GM18873 (cell line): ENCODE measurements around the gene SLC28A3.

Experiments used
- ATAC-seq: cut with Tn5 transposase; IDR thresholded peaks from one replicate; pipeline ENCODE4 v1.9.1; 2021; ENCODE audit warnings: mild to moderate bottlenecking, moderate library complexity, moderate number of reproducible peaks; ENCODE audit not compliant: unreplicated experiment, low FRiP score

The SLC28A3 gene

DNA sequence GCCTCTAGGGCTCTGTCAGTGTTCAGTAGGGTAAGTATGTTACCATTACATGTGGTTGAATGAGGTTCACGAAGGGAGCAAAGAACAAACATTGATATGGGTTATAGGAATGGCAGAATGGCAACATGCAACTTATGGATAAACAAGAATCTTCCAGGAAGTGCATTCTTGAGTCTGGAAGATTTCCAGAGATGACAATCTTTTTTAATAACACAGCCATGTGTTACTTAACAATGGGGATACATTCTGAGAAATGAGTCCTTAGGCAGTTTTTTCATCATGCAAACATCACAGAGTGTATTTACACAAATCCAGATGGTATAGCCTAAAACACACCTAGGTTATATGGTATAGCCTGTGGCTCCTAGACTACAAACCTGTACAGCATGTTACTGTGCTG, 9.1 kb upstream of the SLC28A3 start:
- ATAC-seq = no peak

DNA sequence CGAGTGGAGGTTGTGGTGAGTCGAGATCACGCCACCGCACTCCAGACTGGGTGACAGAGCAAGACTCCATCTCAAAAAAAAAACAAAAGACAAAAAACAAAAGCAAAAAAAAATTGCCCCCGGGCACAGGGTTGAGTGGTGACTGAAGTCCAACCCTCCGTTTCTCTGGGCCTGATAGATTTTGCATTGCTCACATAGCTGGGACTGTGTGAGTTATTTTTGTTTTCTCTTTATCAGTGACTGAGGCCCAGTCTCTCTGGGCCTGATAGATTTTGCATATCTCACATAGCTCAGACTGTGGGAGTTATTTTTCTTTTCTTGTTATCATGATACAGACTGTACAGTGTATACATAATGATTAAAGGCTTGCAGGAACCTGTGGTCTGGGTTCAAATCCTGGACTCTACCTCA, 2.6 kb upstream of the SLC28A3 start:
- no peak for ATAC-seq

DNA sequence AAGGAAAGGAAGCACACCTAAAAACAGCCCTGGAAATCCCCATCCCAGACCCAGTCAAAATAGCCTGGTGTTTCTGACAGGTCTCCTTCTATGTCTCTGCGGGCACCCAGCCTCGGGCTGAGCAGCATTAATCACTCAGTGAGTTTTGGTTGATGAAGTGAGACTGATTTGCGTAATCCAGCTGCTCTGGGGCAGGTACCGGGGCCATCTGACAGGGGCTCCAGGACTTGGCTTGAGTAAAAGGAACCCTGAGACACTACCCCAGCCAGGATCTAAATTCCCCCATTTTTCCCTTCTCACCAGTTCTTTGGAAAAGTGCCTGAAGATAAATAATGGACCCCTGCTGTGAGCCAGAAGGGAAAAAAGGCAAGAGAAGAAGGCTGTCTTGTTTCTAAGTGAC, 596 bp downstream of the SLC28A3 start:
- no peak for ATAC-seq

DNA sequence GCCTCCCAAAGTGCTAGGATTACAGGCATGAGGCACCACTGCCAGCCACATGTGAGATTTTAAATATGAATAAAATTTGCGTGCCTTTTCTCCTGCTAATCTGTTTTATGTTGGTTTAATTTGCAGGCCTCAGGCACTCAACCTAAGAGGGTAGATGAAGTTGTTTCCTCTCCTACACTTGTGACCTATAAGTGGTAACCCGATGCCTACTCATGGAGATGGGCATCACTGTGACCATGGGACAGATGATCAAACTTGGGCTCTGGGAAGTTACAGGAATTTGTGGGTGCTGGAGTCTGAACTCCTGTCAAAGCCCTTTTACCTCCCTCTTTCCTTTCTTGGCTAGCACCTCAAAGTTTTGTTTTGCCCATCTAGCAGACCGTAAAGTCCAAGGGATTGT, 1.1 kb downstream of the SLC28A3 start:
- no peak for ATAC-seq

GRCh38 chr9:84338792-84339191, 1.8 kb downstream of the SLC28A3 start:
- ATAC-seq = no peak

DNA sequence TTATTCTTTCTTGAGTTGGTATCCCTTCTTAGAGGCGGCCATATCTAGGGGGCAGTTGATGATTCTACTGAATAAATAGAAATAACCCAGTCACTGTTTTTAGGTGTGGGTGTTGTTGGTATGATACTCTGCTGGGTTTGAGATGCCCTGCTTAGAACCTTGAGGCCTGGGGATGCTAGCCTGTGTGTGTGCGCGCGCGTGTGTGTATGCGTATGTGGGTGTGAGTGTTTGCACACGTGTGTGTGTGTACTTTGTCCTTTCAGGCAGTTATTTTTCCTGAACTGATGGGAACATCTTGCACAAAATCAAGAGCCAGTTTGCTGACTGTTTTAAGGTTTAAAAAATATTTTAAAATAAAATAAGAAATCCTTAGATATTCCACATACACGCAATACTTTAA, 3.3 kb downstream of the SLC28A3 start:
- no peak for ATAC-seq

- ATAC-seq = no peak
Observed at GRCh38 chr9:84331119-84331809, 9.3 kb downstream of the SLC28A3 start.

- ATAC-seq = no peak
Observed at GRCh38 chr9:84330246-84330645, 10.3 kb downstream of the SLC28A3 start.

- no peak for ATAC-seq
Observed at GRCh38 chr9:84327184-84327583, 13.4 kb downstream of the SLC28A3 start.

DNA sequence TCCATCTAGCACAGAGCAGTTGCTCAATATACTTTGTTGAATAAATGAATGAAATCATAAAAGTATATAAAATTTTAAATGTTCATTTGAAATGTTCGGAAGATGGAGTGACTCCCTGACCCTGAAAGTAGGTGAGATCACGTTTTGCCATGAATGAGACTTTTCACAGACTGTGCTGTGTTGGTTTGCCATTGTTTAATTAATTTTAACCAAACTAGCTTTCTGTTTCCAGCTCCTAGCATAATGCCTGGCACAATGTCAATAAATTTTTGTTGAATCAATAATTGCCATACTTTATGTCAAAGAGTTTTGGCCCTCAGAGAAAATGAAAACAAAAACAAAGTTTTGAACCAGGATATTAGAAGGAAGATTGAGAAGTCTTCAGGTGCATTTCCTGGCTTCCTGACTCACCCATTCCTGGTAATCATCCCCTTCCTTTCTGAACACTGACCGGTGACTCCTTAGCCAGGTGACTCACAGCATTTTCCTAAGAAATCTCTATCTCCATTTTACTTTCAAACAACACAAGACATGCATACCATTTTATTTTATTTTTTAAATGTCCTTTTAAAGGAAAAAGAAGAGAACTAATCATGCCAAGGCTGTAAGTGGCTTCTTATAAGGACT, 15.1 kb downstream of the SLC28A3 start:
- no peak for ATAC-seq

- ATAC-seq = no peak
Observed at GRCh38 chr9:84324811-84325210, 15.7 kb downstream of the SLC28A3 start.

DNA sequence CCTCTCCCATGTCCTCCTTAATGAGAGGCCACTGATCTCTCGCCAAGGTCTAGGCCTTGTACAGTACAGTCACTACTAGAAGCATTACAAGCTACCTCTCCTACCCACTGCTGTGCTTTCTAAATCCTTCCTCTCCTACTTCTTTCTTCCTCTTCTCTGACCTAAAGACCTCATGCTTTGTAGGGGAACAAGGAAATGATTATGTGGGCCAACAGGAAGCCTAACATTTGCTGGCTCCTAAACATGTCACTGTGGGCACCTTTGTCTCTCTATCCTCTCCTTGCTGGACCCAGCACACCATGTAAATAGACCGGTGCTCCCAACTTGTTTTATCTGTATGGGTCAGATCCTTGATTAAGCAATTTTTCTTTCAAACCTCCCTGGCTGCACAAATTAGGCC, 16.7 kb downstream of the SLC28A3 start:
- ATAC-seq = no peak

DNA sequence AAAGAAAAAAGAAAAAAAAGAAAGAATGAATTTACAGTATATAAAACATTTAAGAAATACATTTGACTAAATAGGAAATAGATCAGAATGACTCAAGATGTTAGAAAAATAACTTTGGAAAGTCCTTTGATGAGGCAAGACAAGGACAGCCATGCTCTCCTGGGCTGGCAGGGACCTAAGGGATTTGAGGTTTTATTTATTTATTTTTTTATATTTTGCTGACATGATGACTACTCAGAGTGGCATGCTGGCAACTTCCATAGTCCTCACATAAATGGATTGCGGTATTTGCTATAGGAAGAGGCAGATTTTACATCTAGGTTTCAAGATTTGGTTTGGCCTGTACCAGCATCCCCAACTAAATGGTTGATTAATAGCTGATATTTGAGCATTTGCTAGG, 17.7 kb downstream of the SLC28A3 start:
- no peak for ATAC-seq

DNA sequence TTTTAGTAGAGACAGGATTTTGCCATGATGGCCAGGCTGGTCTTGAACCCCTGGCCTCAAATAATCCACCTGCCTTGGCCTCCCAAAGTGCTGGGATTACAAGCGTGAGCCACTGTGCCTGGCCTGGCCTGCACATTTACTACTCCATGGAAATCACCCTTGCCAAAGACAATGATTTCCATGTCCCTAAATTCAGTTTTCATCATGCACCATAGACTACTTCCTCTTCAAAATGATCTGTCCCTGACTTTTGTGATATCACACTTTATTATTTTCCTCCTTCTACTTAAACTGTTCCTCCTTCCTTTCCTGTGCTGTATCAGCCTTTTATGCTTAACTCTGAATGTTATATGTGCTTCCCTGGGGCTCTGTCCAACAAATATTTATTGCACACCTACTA, 20.3 kb downstream of the SLC28A3 start:
- no peak for ATAC-seq

GRCh38 chr9:84319632-84320031, 20.9 kb downstream of the SLC28A3 start:
- no peak for ATAC-seq

GRCh38 chr9:84318981-84319380, 21.6 kb downstream of the SLC28A3 start:
- no peak for ATAC-seq

DNA sequence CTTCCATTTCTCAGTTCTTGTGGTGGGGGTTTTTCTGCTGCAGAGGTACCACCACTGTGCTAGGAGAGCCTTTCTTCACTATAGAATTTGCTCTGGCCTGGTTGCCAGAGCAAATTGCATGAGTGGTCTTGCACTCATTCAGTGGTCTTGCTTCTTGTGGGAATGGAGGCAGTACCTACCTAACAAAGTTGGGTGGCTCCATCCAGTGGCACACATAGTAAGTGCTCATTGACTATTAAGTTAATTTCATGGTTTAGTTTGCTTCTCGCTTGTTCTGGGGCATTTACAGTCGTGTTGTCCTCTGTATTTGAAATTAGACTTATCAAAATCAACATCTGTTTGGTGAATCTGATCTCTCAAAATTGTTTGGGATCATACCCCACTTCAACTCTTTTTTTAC, 23.0 kb downstream of the SLC28A3 start:
- ATAC-seq = no peak

DNA sequence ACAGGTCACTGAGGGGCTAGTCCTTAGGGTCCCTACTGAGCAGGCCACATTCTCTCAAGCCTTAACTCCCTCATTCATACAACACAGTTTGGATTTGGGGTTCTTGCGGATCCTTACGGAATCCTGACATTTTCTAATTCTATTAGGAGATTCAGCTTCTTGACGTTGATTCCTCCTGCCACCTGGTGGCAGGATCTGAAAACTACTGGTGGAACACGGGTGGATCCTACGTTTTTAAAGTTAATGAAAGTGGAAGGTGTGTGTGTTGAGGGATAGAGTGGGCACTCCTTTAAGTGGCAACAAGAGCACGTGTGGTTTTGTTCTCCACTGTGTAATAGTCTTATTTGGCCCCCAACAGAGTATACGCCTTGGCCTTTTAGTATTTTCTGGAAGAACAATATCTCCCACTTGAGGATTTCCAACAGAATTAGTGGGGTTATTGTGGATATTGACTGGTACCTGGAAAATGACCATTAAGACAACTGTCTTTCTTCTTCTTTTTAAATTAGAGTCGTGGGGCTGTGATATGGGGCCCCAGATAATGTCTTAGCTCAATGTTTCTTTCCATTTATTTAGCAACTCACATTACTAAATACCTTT, 25.2 kb downstream of the SLC28A3 start:
- ATAC-seq = no peak

- no peak for ATAC-seq
Observed at GRCh38 chr9:84314306-84314705, 26.3 kb downstream of the SLC28A3 start.

- ATAC-seq = no peak
Observed at GRCh38 chr9:84310883-84311282, 29.7 kb downstream of the SLC28A3 start.

GRCh38 chr9:84305497-84306131, 34.9 kb downstream of the SLC28A3 start:
- ATAC-seq = no peak

DNA sequence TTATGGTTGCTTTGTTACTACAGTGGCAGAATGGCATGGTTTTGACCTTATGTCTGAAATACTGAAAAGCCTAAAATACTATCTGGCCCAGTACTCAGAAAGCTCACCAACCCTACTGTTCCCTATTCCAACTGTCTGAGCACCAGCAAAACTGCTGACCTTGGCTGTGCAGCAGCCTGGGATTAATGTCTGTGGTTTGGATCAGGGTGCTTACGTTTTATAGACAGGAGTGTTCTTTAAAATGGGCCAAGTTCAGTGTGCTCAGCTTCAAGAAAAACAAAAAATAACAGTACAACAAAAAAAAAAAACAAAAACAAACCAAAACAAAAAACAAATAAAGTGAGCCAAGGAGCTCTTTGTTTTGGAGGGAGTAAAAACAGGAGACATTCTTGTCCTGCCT, 36.4 kb downstream of the SLC28A3 start:
- no peak for ATAC-seq
